ENCODE results near the gene YIPF2. TPM values are rescaled to one million over a fixed set of nuclear protein-coding genes. Genes with fewer than 3 reads are reported as not detected.

Gene YIPF2
- polyA plus RNA-seq, 3 donors, result 12.3 to 25.2 (median 15.5) TPM

DNA sequence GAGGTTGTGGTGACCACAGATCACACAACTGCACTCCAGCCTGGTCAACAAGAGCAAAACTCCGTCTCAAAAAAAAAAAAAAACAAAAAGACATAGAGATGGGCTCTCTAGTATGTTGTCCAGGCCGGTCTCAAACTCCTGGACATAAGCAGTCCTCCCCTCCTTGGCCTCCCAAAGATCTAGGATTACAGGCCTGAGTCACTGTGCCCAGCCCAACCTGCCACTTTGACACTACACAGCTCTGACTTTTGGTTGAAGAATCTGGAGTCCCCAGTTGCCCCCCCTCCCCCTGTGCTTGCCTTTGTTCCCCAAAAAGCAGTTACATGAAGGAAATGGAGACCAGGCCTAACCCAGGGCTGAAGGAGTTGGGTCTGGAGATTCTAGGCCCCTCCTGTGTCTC lies 44.2 kb downstream of the YIPF2 start:
- Histone ChIP-seq H4K20me1 (ENCODE audit: insufficient read depth, low read length) (peaks cover 63% of the 10 kb centered on the region), H3K4me2 (replicated peaks; ENCODE audit: extremely low read depth, low read length, poor library complexity, severe bottlenecking) (no peak overlapping the region), H3K79me2 (ENCODE audit: insufficient read depth, low read length) (peaks cover 46% of the 10 kb centered on the region), H3K9me3 (replicated peaks in 1 of 2; ENCODE audit: control insufficient read depth in 1 of 2, insufficient read depth in 1 of 2, low read length in 2 of 2) (no peaks in the 10 kb centered on the region), H3K4me3 (replicated peaks in 1 of 3; ENCODE audit: low read depth in 2 of 3, low read length in 3 of 3) (no peak overlapping the region), H3K36me3 (replicated peaks in 1 of 2; ENCODE audit: control insufficient read depth in 1 of 2, insufficient read depth in 2 of 2, low read length in 2 of 2) (no peaks in the 10 kb centered on the region), H3K4me1 (ENCODE audit: control insufficient read depth in 1 of 2, insufficient read depth in 2 of 2, low read length in 2 of 2) (no peaks in the 10 kb centered on the region), H3K27ac (ENCODE audit: low read depth in 1 of 2, low read length in 2 of 2) (no peak overlapping the region), H3K9ac (ENCODE audit: insufficient read depth, low read length, poor library complexity, severe bottlenecking) (no peak overlapping the region), H3K27me3 (ENCODE audit: control insufficient read depth in 2 of 2, insufficient read depth in 2 of 2, low read length in 2 of 2) (no peaks in the 10 kb centered on the region), H2AFZ (ENCODE audit: insufficient read depth, low read depth, low read length, poor library complexity, severe bottlenecking) (no peak overlapping the region)
- 80% methylated on average over 2 of the region's 2 CpGs for WGBS (ENCODE audit: insufficient coverage)
- Mint-ChIP-seq H3K36me3 (peaks cover 9 to 12% of the 10 kb centered on the region in 2 donors), H3K27me3 (ENCODE audit: low read depth in 3 of 3) (peaks cover 0 to 5% (median 0%) of the 10 kb centered on the region in 3 donors), H3K9me3 (no peaks in the 10 kb centered on the region), H3K4me3 (no peak overlapping the region), H3K4me1 (peaks cover 6% of the 10 kb centered on the region), H3K27ac (peak overlapping the region in 3 of 7 donors; percentile 25 to 75 (median 42))
- TF ChIP-seq, protein P1, sequence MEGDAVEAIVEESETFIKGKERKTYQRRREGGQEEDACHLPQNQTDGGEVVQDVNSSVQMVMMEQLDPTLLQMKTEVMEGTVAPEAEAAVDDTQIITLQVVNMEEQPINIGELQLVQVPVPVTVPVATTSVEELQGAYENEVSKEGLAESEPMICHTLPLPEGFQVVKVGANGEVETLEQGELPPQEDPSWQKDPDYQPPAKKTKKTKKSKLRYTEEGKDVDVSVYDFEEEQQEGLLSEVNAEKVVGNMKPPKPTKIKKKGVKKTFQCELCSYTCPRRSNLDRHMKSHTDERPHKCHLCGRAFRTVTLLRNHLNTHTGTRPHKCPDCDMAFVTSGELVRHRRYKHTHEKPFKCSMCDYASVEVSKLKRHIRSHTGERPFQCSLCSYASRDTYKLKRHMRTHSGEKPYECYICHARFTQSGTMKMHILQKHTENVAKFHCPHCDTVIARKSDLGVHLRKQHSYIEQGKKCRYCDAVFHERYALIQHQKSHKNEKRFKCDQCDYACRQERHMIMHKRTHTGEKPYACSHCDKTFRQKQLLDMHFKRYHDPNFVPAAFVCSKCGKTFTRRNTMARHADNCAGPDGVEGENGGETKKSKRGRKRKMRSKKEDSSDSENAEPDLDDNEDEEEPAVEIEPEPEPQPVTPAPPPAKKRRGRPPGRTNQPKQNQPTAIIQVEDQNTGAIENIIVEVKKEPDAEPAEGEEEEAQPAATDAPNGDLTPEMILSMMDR (IDR thresholded peaks at IDR 0.05), result no peak
- intact Hi-C loops (cut with micrococcal nuclease), result no loop called here
- DNase-seq, result no peak

DNA sequence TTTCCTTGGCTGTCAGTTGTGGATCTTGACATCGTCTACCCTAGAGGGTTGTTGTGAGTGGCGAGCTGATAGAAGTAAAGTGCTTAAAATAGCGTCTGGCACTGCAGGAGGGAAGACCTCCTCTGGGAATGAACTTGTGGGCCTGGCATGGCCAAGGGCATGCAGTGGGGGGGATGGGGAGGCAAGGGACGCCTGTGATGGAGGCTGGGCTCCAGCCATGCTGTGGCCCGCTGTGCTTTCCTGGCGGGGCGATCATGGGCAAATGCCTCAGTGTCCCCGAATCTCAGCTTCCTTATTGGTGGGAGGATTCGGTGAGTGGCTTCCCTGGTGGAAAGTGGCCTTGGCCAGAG lies 46.4 kb downstream of the YIPF2 start:
- Histone ChIP-seq H3K36me3 (replicated peaks in 1 of 2; ENCODE audit: control insufficient read depth in 1 of 2, insufficient read depth in 2 of 2, low read length in 2 of 2) (no peaks in the 10 kb centered on the region), H3K4me1 (ENCODE audit: control insufficient read depth in 1 of 2, insufficient read depth in 2 of 2, low read length in 2 of 2) (peaks cover 3 to 5% of the 10 kb centered on the region in 2 donors), H3K4me2 (replicated peaks; ENCODE audit: extremely low read depth, low read length, poor library complexity, severe bottlenecking) (no peak overlapping the region), H3K4me3 (replicated peaks in 1 of 3; ENCODE audit: low read depth in 2 of 3, low read length in 3 of 3) (no peak overlapping the region), H3K27me3 (ENCODE audit: control insufficient read depth in 2 of 2, insufficient read depth in 2 of 2, low read length in 2 of 2) (no peaks in the 10 kb centered on the region), H2AFZ (ENCODE audit: insufficient read depth, low read depth, low read length, poor library complexity, severe bottlenecking) (no peak overlapping the region), H3K27ac (ENCODE audit: low read depth in 1 of 2, low read length in 2 of 2) (no peak overlapping the region), H3K9me3 (replicated peaks in 1 of 2; ENCODE audit: control insufficient read depth in 1 of 2, insufficient read depth in 1 of 2, low read length in 2 of 2) (no peaks in the 10 kb centered on the region), H3K79me2 (ENCODE audit: insufficient read depth, low read length) (peaks cover 60% of the 10 kb centered on the region), H4K20me1 (ENCODE audit: insufficient read depth, low read length) (peaks cover 62% of the 10 kb centered on the region), H3K9ac (ENCODE audit: insufficient read depth, low read length, poor library complexity, severe bottlenecking) (no peak overlapping the region)
- Mint-ChIP-seq H3K27ac (peak overlapping the region in 1 of 7 donors; percentile 68), H3K9me3 (no peaks in the 10 kb centered on the region), H3K27me3 (ENCODE audit: low read depth in 3 of 3) (peaks cover 0 to 4% (median 0%) of the 10 kb centered on the region in 3 donors), H3K4me1 (peaks cover 16% of the 10 kb centered on the region), H3K4me3 (no peak overlapping the region), H3K36me3 (peaks cover 8 to 13% of the 10 kb centered on the region in 2 donors)
- TF ChIP-seq, protein P1 (IDR thresholded peaks at IDR 0.05), result no peak
- 95% methylated on average over 6 of the region's 9 CpGs for WGBS (ENCODE audit: insufficient coverage)
- no peak for DNase-seq
- intact Hi-C loops (cut with micrococcal nuclease), result no loop called here
